Raji (cell line): ENCODE measurements around the gene AUTS2.

ENCODE experiments used
- POLR2A ChIP-seq: IDR thresholded peaks from 2 replicates; pipeline ENCODE4 v1.6.1; 2011; ENCODE audit warnings: low read depth, low read length, control low read depth; ENCODE audit not compliant: insufficient read depth

The AUTS2 gene

GRCh38 chr7:69735582-69735981 is 137.3 kb downstream of the AUTS2 start:
- TF ChIP-seq POLR2A: no peak

GRCh38 chr7:69736126-69736810 is 138.0 kb downstream of the AUTS2 start:
- TF ChIP-seq POLR2A: no peak

GRCh38 chr7:69738396-69738951 is 140.2 kb downstream of the AUTS2 start:
- no peak for TF ChIP-seq POLR2A

GRCh38 chr7:69739190-69739589 is 140.9 kb downstream of the AUTS2 start:
- no peak for TF ChIP-seq POLR2A

GRCh38 chr7:69739931-69740431 is 141.7 kb downstream of the AUTS2 start:
- no peak for TF ChIP-seq POLR2A

- no peak for TF ChIP-seq POLR2A
Measured at GRCh38 chr7:69742237-69742636, 144.0 kb downstream of the AUTS2 start.

GRCh38 chr7:69743436-69743835 is 145.2 kb downstream of the AUTS2 start:
- TF ChIP-seq POLR2A: no peak

GRCh38 chr7:69744026-69744425 is 145.8 kb downstream of the AUTS2 start:
- no peak for TF ChIP-seq POLR2A

GRCh38 chr7:69746383-69746782 is 148.1 kb downstream of the AUTS2 start:
- no peak for TF ChIP-seq POLR2A

GRCh38 chr7:69747144-69747543 is 148.9 kb downstream of the AUTS2 start:
- TF ChIP-seq POLR2A: no peak

- TF ChIP-seq POLR2A: no peak
Measured at GRCh38 chr7:69748530-69748929, 150.3 kb downstream of the AUTS2 start.

GRCh38 chr7:69749372-69749979 is 151.2 kb downstream of the AUTS2 start:
- no peak for TF ChIP-seq POLR2A

- TF ChIP-seq POLR2A: no peak
Measured at GRCh38 chr7:69749994-69750393, 151.7 kb downstream of the AUTS2 start.

- TF ChIP-seq POLR2A: no peak
Measured at GRCh38 chr7:69751026-69751425, 152.8 kb downstream of the AUTS2 start.

- no peak for TF ChIP-seq POLR2A
Measured at GRCh38 chr7:69753981-69754380, 155.7 kb downstream of the AUTS2 start.

GRCh38 chr7:69754476-69754875 is 156.2 kb downstream of the AUTS2 start:
- TF ChIP-seq POLR2A: no peak
